GM21717 (cell line): ENCODE data around the gene PDCD5.

Source experiments
- ATAC-seq: cut with Tn5 transposase; IDR thresholded peaks from one replicate; pipeline ENCODE4 v1.9.1; 2021; ENCODE audit warnings: mild to moderate bottlenecking, moderate library complexity; ENCODE audit not compliant: unreplicated experiment

Gene PDCD5

DNA sequence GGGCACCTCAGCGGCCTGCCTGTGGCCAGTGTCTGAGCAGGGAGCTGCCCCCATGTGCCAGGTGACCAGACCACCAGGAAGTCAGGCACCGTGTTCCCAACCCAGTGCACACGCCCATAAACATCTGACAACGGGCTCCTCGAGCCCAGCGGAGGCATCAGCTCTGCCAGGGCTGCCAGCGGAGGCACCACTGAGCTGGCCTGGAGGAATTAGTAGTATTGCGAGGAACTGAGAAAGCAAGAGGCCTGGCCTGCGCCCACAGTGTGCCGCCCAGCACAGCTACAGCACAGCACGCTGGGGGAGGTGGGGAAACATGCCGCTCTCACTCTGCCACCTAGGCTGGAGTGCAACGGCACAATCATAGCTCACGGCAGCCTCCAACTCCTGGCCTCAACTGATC lies 49.3 kb downstream of the PDCD5 start:
- no peak for ATAC-seq

DNA sequence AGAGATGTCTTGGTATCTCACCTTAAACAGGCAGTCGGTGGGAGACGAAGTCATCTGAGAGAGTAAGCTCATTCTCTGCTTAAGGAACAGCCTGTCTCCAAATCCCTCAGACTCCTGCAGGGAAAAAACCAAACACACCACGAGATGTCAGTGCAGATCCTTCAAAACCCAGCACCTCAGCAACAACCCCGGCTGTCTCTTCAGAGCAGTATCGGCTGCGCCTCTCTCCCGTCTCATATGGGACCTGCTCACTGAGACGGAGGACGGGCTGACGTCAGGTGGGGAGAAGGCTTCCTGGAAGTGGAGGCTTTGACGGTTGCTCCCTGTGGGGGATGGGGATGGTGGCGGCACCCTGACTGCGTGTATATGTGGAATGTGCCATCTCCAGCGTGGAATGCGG lies 50.4 kb downstream of the PDCD5 start:
- no peak for ATAC-seq
